ENCODE data around the gene LIMS4. TPM values are rescaled to one million over a fixed set of nuclear protein-coding genes. Genes with fewer than 3 reads are reported as not detected.
"Not testable (repeated sequence)": the region's sequence is repeated elsewhere in the genome, so short reads cannot be mapped to it uniquely, and the experiment has no call there.

The LIMS4 gene
- total RNA-seq, 4 donors from 2014 or later = 0.67 to 9.9 (median 3.1) TPM; not detected in 1

DNA sequence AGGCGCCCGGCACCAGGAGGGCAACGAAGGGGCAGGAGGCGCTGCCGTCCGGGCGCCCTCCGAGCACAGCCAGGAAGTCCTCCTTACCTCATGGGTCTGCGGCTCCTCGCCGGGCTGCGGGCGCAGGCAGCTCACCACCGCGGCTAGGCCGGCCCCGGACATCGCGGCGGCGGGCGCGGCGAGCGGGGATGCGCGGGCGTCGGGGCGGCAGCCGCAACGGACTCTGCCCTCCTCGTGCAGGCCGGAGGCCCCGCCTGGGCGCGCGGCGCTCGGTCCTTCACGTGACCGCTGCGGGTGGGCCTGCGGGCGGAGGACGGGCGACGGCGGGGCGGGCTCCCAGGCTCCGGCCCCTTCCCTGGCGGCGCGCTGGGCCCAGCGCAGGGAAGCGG lies 49.0 kb downstream of the LIMS4 start:
- not testable (repeated sequence) for H3K9me3 ChIP-seq, H3K27me3 ChIP-seq, DNase-seq, H3K36me3 ChIP-seq, H3K4me1 ChIP-seq, H3K4me3 ChIP-seq, H3K27ac ChIP-seq

DNA sequence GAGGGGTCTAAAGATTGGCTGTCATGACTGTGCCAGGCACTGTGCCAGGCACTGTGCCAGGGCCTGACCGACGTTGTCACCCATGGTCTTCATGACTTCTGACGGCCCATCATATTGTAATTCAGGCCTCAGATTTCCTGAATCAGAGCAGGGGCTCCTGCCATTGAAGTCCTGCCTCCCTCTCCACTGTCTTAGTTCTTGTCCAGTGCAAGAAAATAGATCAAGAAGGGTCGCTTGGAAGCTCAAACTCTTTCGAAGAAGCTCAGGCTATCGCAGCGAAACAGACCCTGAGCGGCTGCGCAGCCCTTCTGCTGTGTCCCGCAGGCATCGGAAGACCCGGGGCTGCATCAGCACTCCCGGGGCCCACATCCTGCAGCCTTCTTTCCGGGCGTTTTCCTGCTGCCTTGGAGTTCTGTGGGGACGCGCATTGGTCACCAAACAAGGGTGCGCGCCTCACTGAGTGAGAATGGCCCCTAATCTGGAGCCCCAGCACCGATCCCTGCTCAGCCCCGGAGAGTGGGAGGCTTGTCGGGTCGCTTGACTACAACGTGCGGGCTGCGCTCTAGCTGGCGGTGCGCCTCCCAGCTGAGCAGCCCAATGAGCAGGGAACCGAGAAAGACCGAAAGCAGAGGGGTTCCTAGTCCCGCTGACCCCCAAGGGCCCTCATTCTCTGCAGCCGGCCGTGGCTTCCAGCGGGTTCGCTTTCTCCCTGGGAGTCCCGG lies 49.6 kb downstream of the LIMS4 start:
- H3K36me3 ChIP-seq, DNase-seq, H3K27ac ChIP-seq: not testable (repeated sequence)

DNA sequence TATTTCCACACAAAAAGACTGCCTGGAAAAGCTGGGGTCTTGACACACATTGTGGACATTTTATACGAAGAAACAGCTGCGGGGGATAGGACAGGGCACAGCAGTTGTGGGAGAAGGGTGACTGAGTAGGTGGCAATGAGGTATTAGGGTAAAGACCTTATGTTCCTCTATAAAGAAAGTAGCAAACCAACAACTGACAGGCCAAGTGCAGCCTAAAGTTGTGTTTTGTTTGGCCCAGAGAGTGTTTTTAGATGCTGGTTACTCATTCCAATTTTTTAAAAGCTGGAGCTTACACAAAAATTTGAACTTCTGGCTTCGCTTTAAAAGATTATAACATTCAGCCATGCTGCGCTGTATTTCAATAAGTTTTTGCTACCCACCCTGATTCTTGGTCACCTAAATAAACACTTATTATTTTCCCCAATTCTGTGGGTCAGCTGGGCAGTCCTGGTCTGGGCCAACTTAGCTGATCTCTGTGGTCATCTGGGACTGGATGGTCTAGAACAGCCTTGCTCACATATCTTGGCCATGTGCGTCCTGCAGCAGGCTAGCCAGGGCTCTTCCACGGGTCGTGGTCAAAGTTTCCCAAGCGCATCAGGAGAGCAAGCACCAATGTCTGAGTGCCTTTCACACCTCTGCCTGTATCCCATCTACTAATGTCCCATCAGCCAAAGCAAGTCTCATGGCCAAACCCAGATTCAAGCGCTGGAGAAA lies 51.8 kb downstream of the LIMS4 start:
- H3K36me3 ChIP-seq, H3K27ac ChIP-seq, H3K9me3 ChIP-seq, H3K4me1 ChIP-seq, DNase-seq, H3K27me3 ChIP-seq, H3K4me3 ChIP-seq: not testable (repeated sequence)

More for the DNA sequence above, 49.6 kb downstream of the LIMS4 start:
- not testable (repeated sequence) for H3K9me3 ChIP-seq, H3K27me3 ChIP-seq, H3K4me1 ChIP-seq, H3K4me3 ChIP-seq

DNA sequence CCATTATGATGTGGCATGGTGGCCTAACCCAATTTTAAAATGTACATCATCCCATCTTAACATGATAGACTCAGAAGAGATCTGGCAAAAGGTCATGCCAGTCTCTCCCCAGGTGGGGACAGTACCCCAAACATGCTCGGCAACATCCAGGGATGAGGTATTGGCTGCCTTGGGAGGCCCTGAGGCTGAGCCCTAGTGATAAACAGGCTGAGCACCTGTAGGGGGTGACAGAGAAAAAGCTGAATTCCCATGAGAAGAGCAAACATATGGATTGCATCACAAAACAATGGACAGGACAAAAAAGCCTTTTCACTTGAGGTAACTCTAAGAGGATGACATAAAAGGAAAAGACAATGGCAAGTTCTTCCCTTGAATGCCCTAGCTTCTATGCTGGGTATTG lies 65.5 kb downstream of the LIMS4 start:
- H3K27ac ChIP-seq, H3K36me3 ChIP-seq, H3K27me3 ChIP-seq, H3K4me3 ChIP-seq, H3K4me1 ChIP-seq, H3K9me3 ChIP-seq, DNase-seq: not testable (repeated sequence)

DNA sequence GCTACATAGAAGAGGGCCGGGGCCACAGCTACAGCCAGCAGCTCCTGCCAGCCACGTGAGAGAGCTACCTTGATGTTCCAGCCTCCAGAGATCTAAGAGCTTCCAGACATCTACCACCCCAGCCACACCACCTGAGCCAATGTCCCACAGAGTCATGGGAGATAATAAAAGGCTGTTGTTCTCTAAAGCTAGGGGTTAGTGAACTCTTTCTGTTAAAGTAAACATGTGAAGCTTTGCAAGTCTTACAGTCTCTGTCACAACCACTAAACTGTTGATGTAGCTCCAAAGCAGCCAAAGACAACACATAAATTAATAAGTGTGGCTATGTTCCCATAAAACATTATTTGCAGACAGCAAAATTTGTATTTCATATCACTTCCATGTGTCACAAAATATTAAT lies 67.6 kb downstream of the LIMS4 start:
- H3K4me3 ChIP-seq, H3K4me1 ChIP-seq, H3K27ac ChIP-seq, H3K36me3 ChIP-seq, H3K27me3 ChIP-seq, H3K9me3 ChIP-seq, DNase-seq: not testable (repeated sequence)

DNA sequence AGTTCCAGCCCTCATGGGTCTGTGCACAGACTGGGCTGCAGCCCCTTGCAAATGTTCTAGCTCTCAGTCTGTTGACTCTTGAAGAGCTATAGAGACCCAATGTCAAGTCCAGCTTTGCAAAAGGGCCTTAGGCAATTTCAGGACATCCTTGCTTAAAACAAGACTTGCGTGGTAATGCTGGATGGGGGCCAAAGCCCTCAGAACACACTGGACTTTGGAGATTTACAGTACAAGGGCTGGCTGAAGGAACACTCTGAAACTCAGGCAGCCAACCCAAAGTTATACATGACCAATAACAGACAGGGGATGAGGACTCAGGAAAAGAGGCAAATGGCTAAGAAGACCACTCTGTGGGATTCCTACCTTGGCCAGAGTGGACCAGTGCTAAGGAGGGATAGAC lies 68.4 kb downstream of the LIMS4 start:
- H3K27ac ChIP-seq, H3K27me3 ChIP-seq, H3K9me3 ChIP-seq, H3K4me3 ChIP-seq, H3K36me3 ChIP-seq, DNase-seq, H3K4me1 ChIP-seq: not testable (repeated sequence)

DNA sequence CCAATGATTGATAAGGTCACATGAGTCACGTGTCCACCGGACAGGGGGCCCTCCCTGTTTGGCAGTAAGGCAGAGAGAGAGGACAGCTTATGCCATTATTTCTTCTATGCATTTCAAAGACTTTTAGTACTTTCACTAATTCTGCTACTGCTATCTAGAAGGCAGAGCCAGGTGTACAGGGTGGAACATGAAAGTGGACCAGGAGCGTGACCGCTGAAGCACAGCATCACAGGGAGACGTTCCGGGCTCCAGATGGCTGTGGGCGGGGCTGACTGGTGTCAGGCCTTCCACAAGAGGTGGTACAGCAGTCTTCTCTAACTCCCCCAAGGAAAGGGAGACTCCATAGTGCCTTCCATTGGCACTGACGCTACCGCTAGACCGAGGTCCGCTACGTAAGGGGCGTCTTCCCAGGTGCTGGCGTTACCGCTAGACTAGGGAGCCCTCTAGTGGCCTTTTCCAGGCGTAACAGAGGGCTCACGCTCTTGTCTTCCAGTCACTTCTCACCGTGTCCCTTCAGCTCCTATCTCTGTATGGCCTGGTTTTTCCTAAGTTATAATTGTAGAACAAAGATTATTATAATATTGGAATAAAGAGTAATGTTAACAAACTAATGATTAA lies 71.5 kb downstream of the LIMS4 start:
- not testable (repeated sequence) for H3K9me3 ChIP-seq, H3K4me3 ChIP-seq, DNase-seq, H3K27me3 ChIP-seq, H3K4me1 ChIP-seq, H3K27ac ChIP-seq, H3K36me3 ChIP-seq

DNA sequence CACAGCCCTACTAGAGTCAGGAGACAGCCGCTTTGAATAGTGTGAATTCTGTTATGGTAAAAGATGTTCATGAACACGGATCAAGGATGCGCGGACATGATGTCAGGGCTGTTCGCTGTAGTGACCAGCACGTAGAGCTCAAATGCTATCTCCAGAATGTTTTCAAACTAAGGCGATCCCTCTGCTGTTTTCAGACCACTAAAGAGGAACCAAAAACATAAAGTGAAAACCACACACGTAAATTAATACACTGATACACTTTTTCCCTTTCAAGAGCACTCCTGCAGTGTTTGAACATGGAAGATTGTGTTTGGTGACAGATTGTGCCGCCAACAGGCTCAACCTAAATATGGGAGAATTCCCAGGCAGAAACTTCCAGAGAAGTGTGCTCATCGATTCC lies 73.2 kb downstream of the LIMS4 start:
- H3K4me1 ChIP-seq, H3K27me3 ChIP-seq, H3K36me3 ChIP-seq, H3K9me3 ChIP-seq, H3K4me3 ChIP-seq, H3K27ac ChIP-seq, DNase-seq: not testable (repeated sequence)

DNA sequence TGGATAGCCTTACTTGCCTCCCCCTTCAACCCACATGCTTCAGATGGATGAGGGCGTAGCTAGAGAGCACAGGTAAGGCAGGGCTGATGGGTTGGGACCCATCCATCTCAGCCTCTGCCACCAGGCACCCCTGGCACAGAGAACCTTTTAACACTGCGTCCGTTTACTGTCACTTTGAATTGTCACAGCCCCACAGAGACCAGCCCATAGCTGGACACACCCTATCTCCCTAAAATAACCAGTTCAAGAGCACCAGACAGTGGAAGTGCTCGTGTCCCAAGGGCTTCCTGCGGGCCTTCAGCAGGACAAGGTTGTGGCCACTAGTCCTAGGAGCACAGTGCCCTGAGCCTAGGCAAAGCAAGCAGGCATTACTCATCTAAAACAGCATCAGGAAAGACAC lies 76.6 kb downstream of the LIMS4 start:
- H3K27ac ChIP-seq, H3K27me3 ChIP-seq, H3K36me3 ChIP-seq, H3K4me1 ChIP-seq, H3K4me3 ChIP-seq, H3K9me3 ChIP-seq, DNase-seq: not testable (repeated sequence)

Small RNA genes lying within 50 kb of the gene (small RNA-seq; reads per million reads assigned to genes)
- 0 reads per million in 2 donors for gene AC108938.1

Other genes with a start within 250 kb of the LIMS4 start
- gene RGPD6, start 104.4 kb upstream of the LIMS4 start, total RNA-seq = 10 to 100 TPM; 56.6 to 89.1 (median 78.7) TPM
- 1 to 10 TPM; 4.0 to 9.1 (median 5.2) TPM for gene BUB1, start 205.2 kb upstream of the LIMS4 start, total RNA-seq